ENCODE data around the gene XCR1. TPM values are rescaled to one million over a fixed set of nuclear protein-coding genes. Genes with fewer than 3 reads are reported as not detected.
"Not testable (repeated sequence)": the region's sequence is repeated elsewhere in the genome, so short reads cannot be mapped to it uniquely, and the experiment has no call there.

Gene XCR1
- total RNA-seq, 1 experiment from 2014 or later = not detected

GRCh38 chr3:46056686-46057085 is 29.4 kb upstream of the XCR1 start:
- no peak overlapping the region for H3K4me2 ChIP-seq (ENCODE audit: low read length)
- H3K27ac ChIP-seq (ENCODE audit: low read depth, low read length) = no peak overlapping the region
- peaks cover 26% of the 10 kb centered on the region for H3K27me3 ChIP-seq (ENCODE audit: insufficient read depth, low read length)
- no peak overlapping the region for H3K4me3 ChIP-seq (replicated peaks in 1 of 2; ENCODE audit: low read depth in 1 of 2, low read length in 2 of 2)
- ATAC-seq (no peak), DNase-seq (ENCODE audit: low read depth, low spot score) (no peak)
- TF ChIP-seq ZFX (IDR thresholded peaks at IDR 0.05) = no peak
- TF ChIP-seq EZH2phosphoT487 (IDR thresholded peaks at IDR 0.05; ENCODE audit: borderline replicate concordance) = no peak
- TF ChIP-seq SP1 (IDR thresholded peaks at IDR 0.05; ENCODE audit: low read depth) = no peak
- no peak for TF ChIP-seq RAD21 (IDR thresholded peaks at IDR 0.05; ENCODE audit: low read depth)
- TF ChIP-seq CBX3 (IDR thresholded peaks at IDR 0.05; ENCODE audit: low read depth) = no peak
- no peak for TF ChIP-seq POLR2AphosphoS5 (IDR thresholded peaks at IDR 0.05; ENCODE audit: low read depth, low read length)
- TF ChIP-seq, protein P1, sequence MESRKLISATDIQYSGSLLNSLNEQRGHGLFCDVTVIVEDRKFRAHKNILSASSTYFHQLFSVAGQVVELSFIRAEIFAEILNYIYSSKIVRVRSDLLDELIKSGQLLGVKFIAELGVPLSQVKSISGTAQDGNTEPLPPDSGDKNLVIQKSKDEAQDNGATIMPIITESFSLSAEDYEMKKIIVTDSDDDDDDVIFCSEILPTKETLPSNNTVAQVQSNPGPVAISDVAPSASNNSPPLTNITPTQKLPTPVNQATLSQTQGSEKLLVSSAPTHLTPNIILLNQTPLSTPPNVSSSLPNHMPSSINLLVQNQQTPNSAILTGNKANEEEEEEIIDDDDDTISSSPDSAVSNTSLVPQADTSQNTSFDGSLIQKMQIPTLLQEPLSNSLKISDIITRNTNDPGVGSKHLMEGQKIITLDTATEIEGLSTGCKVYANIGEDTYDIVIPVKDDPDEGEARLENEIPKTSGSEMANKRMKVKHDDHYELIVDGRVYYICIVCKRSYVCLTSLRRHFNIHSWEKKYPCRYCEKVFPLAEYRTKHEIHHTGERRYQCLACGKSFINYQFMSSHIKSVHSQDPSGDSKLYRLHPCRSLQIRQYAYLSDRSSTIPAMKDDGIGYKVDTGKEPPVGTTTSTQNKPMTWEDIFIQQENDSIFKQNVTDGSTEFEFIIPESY (IDR thresholded peaks at IDR 0.05; ENCODE audit: extremely low read depth, insufficient replicate concordance, low read length) = no peak
- TF ChIP-seq YY1 (IDR thresholded peaks at IDR 0.05; ENCODE audit: extremely low read depth, insufficient replicate concordance, low read depth, low read length) = no peak
- TF ChIP-seq, protein P2, sequence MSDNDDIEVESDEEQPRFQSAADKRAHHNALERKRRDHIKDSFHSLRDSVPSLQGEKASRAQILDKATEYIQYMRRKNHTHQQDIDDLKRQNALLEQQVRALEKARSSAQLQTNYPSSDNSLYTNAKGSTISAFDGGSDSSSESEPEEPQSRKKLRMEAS (IDR thresholded peaks at IDR 0.05) = no peak
- no peak for TF ChIP-seq ZNF274 (IDR thresholded peaks at IDR 0.05; ENCODE audit: low read depth, low read length)
- no peak for TF ChIP-seq FOSL1 (IDR thresholded peaks at IDR 0.05; ENCODE audit: low read depth)
- TF ChIP-seq SRF (IDR thresholded peaks at IDR 0.05; ENCODE audit: low read depth) = no peak
- H3K9ac ChIP-seq (ENCODE audit: low read length) = no peak overlapping the region
- no peaks in the 10 kb centered on the region for H3K9me2 ChIP-seq (ENCODE audit: insufficient read depth)
- H3K9me3 ChIP-seq (ENCODE audit: control insufficient read depth in 1 of 2, insufficient read depth in 1 of 2, low read depth in 1 of 2, low read length in 2 of 2) = no peaks in the 10 kb centered on the region
- no peaks in the 10 kb centered on the region for H3K36me3 ChIP-seq (ENCODE audit: control insufficient read depth in 1 of 2, insufficient read depth in 2 of 2, low read length in 2 of 2)
- ChIA-PET CTCF (no interaction called here), RAD21 (ENCODE audit: low non-redundant PET in 1 of 2, low total read pairs in 2 of 2, uncharacterized antibody in 2 of 2, unreplicated experiment in 2 of 2) (no interaction called here), POLR2A (no interaction called here)
- H4K20me1 ChIP-seq (ENCODE audit: insufficient read depth) = no peaks in the 10 kb centered on the region
- no peaks in the 10 kb centered on the region for H3K4me1 ChIP-seq (ENCODE audit: control insufficient read depth in 1 of 2, insufficient read depth in 2 of 2, low read length in 2 of 2)
- H3K79me2 ChIP-seq (ENCODE audit: insufficient read depth, low read length) = no peaks in the 10 kb centered on the region
- no peak overlapping the region for H2AFZ ChIP-seq (ENCODE audit: low read depth, low read length, poor library complexity, severe bottlenecking)
- BruUV-seq (replicated peaks) = no TSS peak
- intact Hi-C loops (cut with micrococcal nuclease) = no loop called here

DNA sequence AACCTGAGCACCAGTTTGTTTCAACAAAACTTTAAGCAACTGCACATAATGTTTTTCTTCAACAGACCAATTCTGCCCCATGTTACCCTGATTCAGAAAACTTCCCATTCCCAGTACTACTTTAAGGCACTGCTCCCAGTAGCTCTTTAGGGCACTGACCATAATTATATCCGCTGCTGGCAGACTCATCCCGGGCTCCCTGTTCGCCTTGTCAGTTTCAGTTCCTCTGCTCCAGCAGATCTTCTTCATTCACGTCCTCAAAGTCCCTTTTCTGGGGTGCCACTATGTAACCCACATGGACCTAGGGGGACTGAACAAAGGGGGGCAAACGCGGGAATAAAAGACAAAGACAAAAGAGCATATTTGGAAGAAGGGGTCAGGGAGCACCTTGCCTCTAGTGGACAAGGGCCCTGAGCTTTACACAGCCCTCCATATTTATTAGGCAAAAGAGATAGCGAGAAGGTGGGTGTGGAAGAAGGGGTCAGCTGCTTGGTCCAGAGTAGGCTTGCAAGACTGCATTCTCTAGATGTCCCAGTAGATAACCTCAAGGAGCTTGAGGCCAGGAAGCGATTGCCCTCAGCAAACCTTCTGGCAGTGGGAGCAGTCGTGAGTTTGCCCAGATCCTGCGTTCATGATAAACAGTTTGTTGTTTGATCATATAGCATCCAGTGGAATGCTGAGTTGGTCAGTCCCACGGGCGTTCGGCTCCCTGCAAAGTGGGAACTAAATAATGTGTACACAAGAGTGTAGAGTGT is 26.7 kb upstream of the XCR1 start:
- H3K4me3 ChIP-seq (replicated peaks in 1 of 2; ENCODE audit: low read depth in 1 of 2, low read length in 2 of 2); POLR2A ChIA-PET; H2AFZ ChIP-seq (ENCODE audit: low read depth, low read length, poor library complexity, severe bottlenecking); H4K20me1 ChIP-seq (ENCODE audit: insufficient read depth); H3K9me3 ChIP-seq (ENCODE audit: control insufficient read depth in 1 of 2, insufficient read depth in 1 of 2, low read depth in 1 of 2, low read length in 2 of 2); CTCF ChIA-PET; intact Hi-C loops (cut with micrococcal nuclease); H3K9ac ChIP-seq (ENCODE audit: low read length); DNase-seq (ENCODE audit: low read depth, low spot score); BruUV-seq (replicated peaks); H3K4me1 ChIP-seq (ENCODE audit: control insufficient read depth in 1 of 2, insufficient read depth in 2 of 2, low read length in 2 of 2); H3K4me2 ChIP-seq (ENCODE audit: low read length); RAD21 ChIA-PET (ENCODE audit: low non-redundant PET in 1 of 2, low total read pairs in 2 of 2, uncharacterized antibody in 2 of 2, unreplicated experiment in 2 of 2); H3K36me3 ChIP-seq (ENCODE audit: control insufficient read depth in 1 of 2, insufficient read depth in 2 of 2, low read length in 2 of 2); H3K79me2 ChIP-seq (ENCODE audit: insufficient read depth, low read length); H3K9me2 ChIP-seq (ENCODE audit: insufficient read depth); H3K27ac ChIP-seq (ENCODE audit: low read depth, low read length); ATAC-seq: not testable (repeated sequence)
- H3K27me3 ChIP-seq (ENCODE audit: insufficient read depth, low read length) = peaks cover 22% of the 10 kb centered on the region

All from HCT116 (cell line).